H9 (cell line): ENCODE data around the gene RAB33A. TPM values are rescaled to one million over a fixed set of nuclear protein-coding genes. Genes with fewer than 3 reads are reported as not detected.

Experiments
- DNase-seq: peaks from one replicate; pipeline ENCODE4 v3.0.0-alpha.2; 2017
- H2AFZ ChIP-seq: one replicate; pipeline ENCODE4 v1.6.1; 2013; ENCODE audit warnings: mild to moderate bottlenecking, low read length, control low read depth, moderate library complexity
- H2AK5ac ChIP-seq: 2 replicates; pipeline ENCODE4 v1.6.1; 2013; ENCODE audit warnings: low read length, control low read depth, mixed read lengths; ENCODE audit not compliant: insufficient read length
- H2BK120ac ChIP-seq: one replicate; pipeline ENCODE4 v1.6.1; 2013; ENCODE audit warnings: low read depth, mild to moderate bottlenecking, low read length, control low read depth, inconsistent platforms; ENCODE audit not compliant: poor library complexity, severe bottlenecking
- H2BK12ac ChIP-seq: 2 replicates; pipeline ENCODE4 v1.6.1; 2013; ENCODE audit warnings: low read length, control low read depth, mixed read lengths, low read depth; ENCODE audit not compliant: insufficient read length
- H2BK15ac ChIP-seq: 2 replicates; pipeline ENCODE4 v1.6.1; 2013; ENCODE audit warnings: low read depth, low read length, control low read depth
- H2BK20ac ChIP-seq: one replicate; pipeline ENCODE4 v1.6.1; 2013; ENCODE audit warnings: low read depth, mild to moderate bottlenecking, low read length, control low read depth, inconsistent platforms; ENCODE audit not compliant: poor library complexity, severe bottlenecking
- H2BK5ac ChIP-seq: 2 replicates; pipeline ENCODE4 v1.6.1; 2013; ENCODE audit warnings: low read length, control low read depth, mixed read lengths; ENCODE audit not compliant: insufficient read length
- H3K14ac ChIP-seq: 2 replicates; pipeline ENCODE4 v1.6.1; 2013; ENCODE audit warnings: low read length, control low read depth; ENCODE audit not compliant: insufficient read depth
- H3K18ac ChIP-seq: 2 replicates; pipeline ENCODE4 v1.6.1; 2013; ENCODE audit warnings: low read depth, mild to moderate bottlenecking, mixed read lengths, low read length, control low read depth; ENCODE audit not compliant: insufficient read length
- H3K23ac ChIP-seq: 2 replicates; pipeline ENCODE4 v1.6.1; 2013; ENCODE audit warnings: low read length, control low read depth, mixed read lengths, low read depth; ENCODE audit not compliant: insufficient read length
- H3K23me2 ChIP-seq: 2 replicates; pipeline ENCODE4 v1.6.1; 2013; ENCODE audit warnings: low read depth, mild to moderate bottlenecking, mixed read lengths, low read length, control low read depth; ENCODE audit not compliant: insufficient read length, poor library complexity, severe bottlenecking
- H3K27ac ChIP-seq: 2 replicates; pipeline ENCODE4 v1.5.1; 2013; ENCODE audit warnings: low read length, control low read depth, mixed read lengths, low read depth; ENCODE audit not compliant: insufficient read length
- H3K27me3 ChIP-seq: 2 replicates; pipeline ENCODE4 v1.6.1; 2013; ENCODE audit warnings: low read length, control low read depth, inconsistent platforms; ENCODE audit not compliant: insufficient read depth
- H3K4ac ChIP-seq: 2 replicates; pipeline ENCODE4 v1.6.1; 2013; ENCODE audit warnings: low read depth, mild to moderate bottlenecking, control low read depth, inconsistent platforms, low read length, moderate library complexity
- H3K4me1 ChIP-seq: 2 replicates; pipeline ENCODE4 v1.6.1; 2013; ENCODE audit warnings: low read length, control low read depth, inconsistent platforms; ENCODE audit not compliant: insufficient read depth
- H3K4me2 ChIP-seq: 2 replicates; pipeline ENCODE4 v1.6.1; 2013; ENCODE audit warnings: low read length, control low read depth, mixed read lengths; ENCODE audit not compliant: insufficient read length, insufficient read depth
- H3K56ac ChIP-seq: 2 replicates; pipeline ENCODE4 v1.6.1; 2013; ENCODE audit warnings: low read depth, mild to moderate bottlenecking, mixed read lengths, low read length, control low read depth; ENCODE audit not compliant: insufficient read length
- H3K79me1 ChIP-seq: 2 replicates; pipeline ENCODE4 v1.6.1; 2013; ENCODE audit warnings: low read depth, mild to moderate bottlenecking, moderate library complexity, low read length, control low read depth, inconsistent platforms; ENCODE audit not compliant: insufficient read depth, poor library complexity, severe bottlenecking
- H3K79me2 ChIP-seq: 2 replicates; pipeline ENCODE4 v1.6.1; 2013; ENCODE audit warnings: low read length, control low read depth, inconsistent platforms; ENCODE audit not compliant: insufficient read depth
- H3K9ac ChIP-seq: 2 replicates; pipeline ENCODE4 v1.6.1; 2013; ENCODE audit warnings: low read length, control low read depth, mixed read lengths; ENCODE audit not compliant: insufficient read length; ENCODE audit errors: extremely low read depth
- H3K9me3 ChIP-seq: one replicate; pipeline ENCODE4 v1.6.1; 2013; ENCODE audit warnings: low read depth, low read length, inconsistent platforms; ENCODE audit not compliant: control insufficient read depth
- H3T11ph ChIP-seq: one replicate; pipeline ENCODE4 v1.6.1; 2013; ENCODE audit warnings: mild to moderate bottlenecking, low read length, control low read depth, inconsistent platforms
- H4K20me1 ChIP-seq: one replicate; pipeline ENCODE4 v1.6.1; 2013; ENCODE audit not compliant: control insufficient read depth, insufficient read length, insufficient read depth
- H4K5ac ChIP-seq: 2 replicates; pipeline ENCODE4 v1.6.1; 2013; ENCODE audit warnings: low read depth, mild to moderate bottlenecking, mixed read lengths, low read length, control low read depth; ENCODE audit not compliant: insufficient read length
- H4K8ac ChIP-seq: replicated peaks from 2 replicates; pipeline ENCODE4 v1.6.1; 2013; ENCODE audit warnings: low read length, control low read depth, mixed read lengths, low read depth; ENCODE audit not compliant: insufficient read length
- H4K91ac ChIP-seq: 2 replicates; pipeline ENCODE4 v1.6.1; 2013; ENCODE audit warnings: low read depth, mild to moderate bottlenecking, moderate library complexity, mixed read lengths, low read length, control low read depth; ENCODE audit not compliant: insufficient read length
- H3K27ac Mint-ChIP-seq, 3 experiments: 2 replicates in 2 of 3; 3 replicates in 1 of 3; pipeline ENCODE4 v1.8.0; 2020 to 2021; ENCODE audit warnings: mixed read lengths in 3 of 3, mild to moderate bottlenecking in 1 of 3, moderate library complexity in 1 of 3
- H3K27me3 Mint-ChIP-seq: 2 replicates; pipeline ENCODE4 v1.8.0; 2021; ENCODE audit warnings: low read depth, mild to moderate bottlenecking, moderate library complexity, mixed read lengths
- H3K36me3 Mint-ChIP-seq, 3 experiments: 2 replicates in 2 of 3; 3 replicates in 1 of 3; pipeline ENCODE4 v1.8.0; 2020 to 2021; ENCODE audit warnings: low read depth in 3 of 3, mixed read lengths in 3 of 3; ENCODE audit not compliant: insufficient read depth in 1 of 3
- H3K4me1 Mint-ChIP-seq, 2 experiments: 2 replicates each; pipeline ENCODE4 v1.8.0; 2020; ENCODE audit warnings: mixed read lengths in 2 of 2
- H3K4me3 Mint-ChIP-seq, 2 experiments: 2 replicates in 1 of 2; 3 replicates in 1 of 2; pipeline ENCODE4 v1.8.0; 2020 to 2021; ENCODE audit warnings: mild to moderate bottlenecking in 2 of 2, mixed read lengths in 2 of 2, moderate library complexity in 1 of 2
- H3K9me3 Mint-ChIP-seq, 2 experiments: 2 replicates in 1 of 2; 3 replicates in 1 of 2; pipeline ENCODE4 v1.8.0; 2020; ENCODE audit warnings: mild to moderate bottlenecking in 2 of 2, mixed read lengths in 2 of 2, moderate library complexity in 1 of 2
- CTCF ChIP-seq: fragments of 200-600 bp; sonication (generic); conservative IDR thresholded peaks from 3 replicates; pipeline ENCODE4 v1.8.0; 2021; ENCODE audit warnings: antibody characterized with exemption, mild to moderate bottlenecking
- WGBS: extraction: QIAGEN DNeasy Blood & Tissue Kit; methylation state at CpG from one replicate; pipeline ENCODE4 v1.1.7; 2013; ENCODE audit warnings: missing lambda C conversion rate, low lambda C conversion rate, mixed read lengths; ENCODE audit not compliant: insufficient read length; ENCODE audit errors: extremely low coverage; 5-methylcytosine and 5-hydroxymethylcytosine counted together
- total RNA-seq: library from RNA; stranded (reverse); gene quantifications from 2 replicates; pipeline ENCODE4 v1.2.1, GENCODE V29; 2021

RAB33A gene
- total RNA-seq, 1 experiment from 2014 or later, result 0.59 TPM

DNA sequence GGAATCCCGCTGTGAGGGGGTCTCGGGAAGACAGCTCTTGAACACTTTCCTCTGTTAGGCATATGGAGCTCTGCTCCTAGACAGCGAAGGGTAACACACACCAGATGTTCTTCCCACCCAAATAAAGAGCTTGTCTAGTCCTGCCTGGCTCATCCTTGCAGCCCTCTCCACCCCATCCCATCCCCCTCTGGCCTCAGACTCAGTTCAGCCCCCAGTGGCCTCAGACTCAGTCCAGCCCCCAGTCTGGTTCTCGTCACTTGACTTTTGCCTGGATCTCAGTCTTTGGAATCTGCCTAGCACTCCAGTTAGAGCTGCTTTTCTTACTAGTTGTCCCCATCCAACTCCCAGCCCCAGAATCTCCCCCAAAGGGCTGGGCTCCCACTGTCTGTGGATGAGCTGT is 14.9 kb downstream of the RAB33A start:
- Histone ChIP-seq H3T11ph (no peak overlapping the region), H3K4me2 (no peak overlapping the region), H2AK5ac (no peak overlapping the region), H3K9ac (no peak overlapping the region), H3K27me3 (no peaks in the 10 kb centered on the region), H3K79me1 (no peaks in the 10 kb centered on the region), H3K4ac (no peak overlapping the region), H4K8ac (no peak overlapping the region), H3K23me2 (no peaks in the 10 kb centered on the region), H2BK20ac (no peak overlapping the region), H2BK12ac (no peak overlapping the region), H3K27ac (no peak overlapping the region), H2AFZ (no peak overlapping the region), H2BK5ac (no peak overlapping the region), H3K56ac (no peak overlapping the region), H3K14ac (no peak overlapping the region), H2BK15ac (no peak overlapping the region), H3K4me1 (no peaks in the 10 kb centered on the region), H3K9me3 (peaks cover 7% of the 10 kb centered on the region), H2BK120ac (no peak overlapping the region), H4K5ac (no peak overlapping the region), H3K79me2 (no peaks in the 10 kb centered on the region), H3K18ac (no peak overlapping the region), H4K91ac (no peak overlapping the region), H3K23ac (no peak overlapping the region), H4K20me1 (no peaks in the 10 kb centered on the region)
- Mint-ChIP-seq H3K4me3 (no peak overlapping the region), H3K27me3 (peaks cover 2% of the 10 kb centered on the region; the same call in 1 of the 2 replicates), H3K27ac (no peak overlapping the region), H3K9me3 (peaks cover 0 to 58% of the 10 kb centered on the region in 2 experiments; a peak in 2 of 5 replicates), H3K36me3 (peaks cover 0 to 6% (median 0%) of the 10 kb centered on the region in 3 experiments; a peak in 4 of 7 replicates), H3K4me1 (no peaks in the 10 kb centered on the region)
- no peak for TF ChIP-seq CTCF
- WGBS, result no CpG with 5 or more reads among the region's 4 CpGs
- DNase-seq, result no peak
